Natural killer cell treated with Interleukin-12 subunit alpha and Interleukin-12 subunit beta and Interleukin-15 and Interleukin-18, amount 100 ng/mL, for 72 hours (primary cell): Measurements from ENCODE around the gene TCEAL7. TPM values are rescaled to one million over a fixed set of nuclear protein-coding genes. Genes with fewer than 3 reads are reported as not detected.

Experiments
- ATAC-seq, 2 donors: fragments of 150-1000 bp; cut with Tn5 transposase in 1 of 2; sonication (Bioruptor Pico), chemical (Tn5 transposase) in 1 of 2; 2 replicates each; pipeline ENCODE4 v1.10.0; 2021
- DNase-seq: peaks from one replicate; pipeline ENCODE4 v3.0.0; 2022; ENCODE audit warnings: low spot score
- H3K27ac Mint-ChIP-seq, 2 donors: 1 replicate in 1 of 2; 2 replicates in 1 of 2; pipeline ENCODE4 v1.8.0; 2022; ENCODE audit warnings: mixed read lengths in 2 of 2, mild to moderate bottlenecking in 1 of 2, moderate library complexity in 1 of 2
- H3K27me3 Mint-ChIP-seq, 2 donors: 1 replicate in 1 of 2; 2 replicates in 1 of 2; pipeline ENCODE4 v1.8.0; 2022; ENCODE audit warnings: mixed read lengths in 2 of 2
- H3K36me3 Mint-ChIP-seq: one replicate; pipeline ENCODE4 v1.8.0; 2022; ENCODE audit warnings: mixed read lengths
- H3K4me1 Mint-ChIP-seq, 2 donors: 1 replicate in 1 of 2; 2 replicates in 1 of 2; pipeline ENCODE4 v1.8.0; 2022; ENCODE audit warnings: low read depth in 2 of 2, mixed read lengths in 2 of 2, mild to moderate bottlenecking in 1 of 2
- H3K4me3 Mint-ChIP-seq: one replicate; pipeline ENCODE4 v1.8.0; 2022; ENCODE audit warnings: mixed read lengths
- H3K9me3 Mint-ChIP-seq: 2 replicates; pipeline ENCODE4 v1.8.0; 2022; ENCODE audit warnings: mixed read lengths
- total RNA-seq, 2 donors: library from RNA; stranded (reverse); gene quantifications; one replicate each; pipeline ENCODE4 v1.2.3, GENCODE V29; 2022

The TCEAL7 gene
- total RNA-seq, 2 donors from 2014 or later: not detected

- Mint-ChIP-seq H3K36me3 (no peaks in the 10 kb centered on the region), H3K4me1 (no peaks in the 10 kb centered on the region), H3K4me3 (no peak overlapping the region), H3K9me3 (no peaks in the 10 kb centered on the region), H3K27me3 (peaks cover 0 to 13% of the 10 kb centered on the region in 2 donors), H3K27ac (no peak overlapping the region)
- DNase-seq (no peak), ATAC-seq (no peak)
Measured at GRCh38 chrX:103378990-103379389, 49.0 kb downstream of the TCEAL7 start.

Other genes with a start within 250 kb of the TCEAL7 start
- not detected for gene NXF3, start 237.1 kb upstream of the TCEAL7 start, total RNA-seq
- 10 to 100 TPM in 1 of 2 donors, 1 to 10 TPM in 1; 2.9 to 13.4 TPM for gene BEX4, start 115.1 kb upstream of the TCEAL7 start, total RNA-seq
- gene TCEAL8, start 75.1 kb upstream of the TCEAL7 start, total RNA-seq: 10 to 100 TPM; 14.4 to 24.7 TPM
- not detected for gene TCEAL5, start 53.5 kb upstream of the TCEAL7 start, total RNA-seq
- gene BEX2, start 19.2 kb upstream of the TCEAL7 start, total RNA-seq: 1 to 10 TPM; 2.3 to 2.6 TPM
- gene TCEAL9, start 26.3 kb downstream of the TCEAL7 start, total RNA-seq: under 1 TPM in 1 of 2 donors, not detected in 1; 0.90 TPM
- under 1 TPM in 1 of 2 donors, not detected in 1; 0.52 TPM for gene BEX3, start 46.3 kb downstream of the TCEAL7 start, total RNA-seq
- under 1 TPM in 1 of 2 donors, not detected in 1; 0.31 TPM for gene RAB40A, start 189.2 kb downstream of the TCEAL7 start, total RNA-seq